GM12892 (cell line): ENCODE results near the gene C10orf71.

Source experiments
- POLR2A ChIP-seq: IDR thresholded peaks from 2 replicates; pipeline ENCODE4 v1.6.1; 2011; ENCODE audit warnings: low read depth, low read length, control low read depth
- POLR2AphosphoS5 ChIP-seq: IDR thresholded peaks from 2 replicates; pipeline ENCODE4 v1.6.1; 2011; ENCODE audit warnings: low read depth, low read length, control low read depth

- TF ChIP-seq POLR2A: no peak
- no peak for TF ChIP-seq POLR2AphosphoS5
Observed at GRCh38 chr10:49332768-49333167, 33.8 kb downstream of the C10orf71 start.
